HG02678 (cell line): ENCODE measurements around the gene GBE1.

ENCODE experiments used
- ATAC-seq: cut with Tn5 transposase; IDR thresholded peaks from one replicate; pipeline ENCODE4 v1.9.1; 2021; ENCODE audit warnings: mild to moderate bottlenecking, moderate library complexity; ENCODE audit not compliant: unreplicated experiment

Gene GBE1

GRCh38 chr3:81477740-81478139 is 283.7 kb downstream of the GBE1 start:
- ATAC-seq, result no peak

DNA sequence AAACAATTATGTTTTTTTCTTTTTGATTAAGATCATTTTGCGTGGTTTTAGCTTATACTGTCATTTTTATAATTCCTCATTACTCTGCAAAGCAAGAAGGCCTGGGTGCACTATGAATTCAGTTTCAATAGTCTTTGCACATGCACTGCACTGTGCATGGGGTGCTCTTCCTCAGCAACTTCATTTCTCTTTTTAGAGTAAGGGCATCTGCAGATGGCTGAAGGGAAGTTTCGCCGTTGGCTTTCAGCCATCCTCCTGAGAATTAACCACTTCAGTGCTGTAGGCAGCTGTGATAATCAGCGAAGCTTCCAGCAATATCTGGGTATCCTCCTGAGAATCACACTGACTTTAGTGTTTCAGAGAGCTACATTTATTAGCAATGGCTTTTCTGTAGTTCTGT is 284.8 kb downstream of the GBE1 start:
- ATAC-seq, result no peak

DNA sequence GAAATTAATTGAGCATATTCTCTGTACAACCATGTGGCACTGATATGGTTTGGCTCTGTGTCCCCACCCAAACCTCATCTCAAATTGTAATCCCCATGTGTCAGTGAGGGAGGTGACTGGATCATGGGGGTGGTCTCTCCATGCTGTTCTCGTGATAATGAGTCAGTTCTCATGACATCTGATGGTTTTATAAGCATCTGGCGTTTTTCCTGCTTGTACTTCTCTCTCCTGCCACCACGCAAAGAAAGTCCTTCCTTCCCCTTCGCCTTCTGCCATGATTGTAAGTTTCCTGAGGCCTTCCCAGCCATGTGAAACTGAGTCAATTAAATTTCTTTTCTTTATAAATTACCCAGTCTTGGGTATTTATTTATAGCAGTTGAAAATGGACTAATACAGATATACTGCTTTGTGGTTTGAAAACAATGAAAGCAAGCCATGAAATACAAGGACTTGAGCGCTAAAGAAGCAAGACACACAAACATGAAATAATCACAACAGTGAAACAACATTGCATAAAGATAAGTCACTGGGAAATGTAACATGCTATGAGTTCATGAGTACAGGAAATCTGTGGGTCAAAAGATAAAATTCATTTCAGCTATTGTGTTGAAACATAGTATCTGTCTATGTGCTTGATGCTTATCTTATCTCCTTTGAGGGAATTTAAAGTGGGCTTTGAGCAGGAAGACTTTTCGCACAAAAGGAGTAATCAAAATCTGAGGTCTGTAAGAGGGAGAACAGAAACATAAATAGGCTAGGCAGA is 288.7 kb downstream of the GBE1 start:
- no peak for ATAC-seq

- ATAC-seq, result no peak
These were observed 290.7 kb downstream of the GBE1 start for GRCh38 chr3:81470524-81471278.

DNA sequence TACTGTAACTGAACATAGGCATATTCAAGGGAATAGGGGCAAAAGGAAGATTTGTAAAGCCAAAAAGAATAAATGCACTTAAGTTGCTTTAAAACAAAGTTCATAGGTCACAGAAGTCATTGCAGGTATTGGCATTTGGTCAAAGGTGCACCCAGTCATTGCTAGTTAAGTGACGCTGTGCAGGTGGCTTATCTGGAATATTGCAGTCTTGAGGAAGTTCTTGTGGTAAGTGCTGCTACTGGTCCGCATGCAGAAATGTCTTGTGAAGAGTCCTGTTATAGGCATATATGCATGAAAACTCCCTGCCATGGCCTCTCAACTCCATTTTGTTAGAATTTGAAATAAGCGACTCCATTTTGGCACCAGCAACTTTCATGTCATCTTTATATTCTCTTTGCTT is 293.1 kb downstream of the GBE1 start:
- ATAC-seq, result no peak

GRCh38 chr3:81466201-81466560 is 295.3 kb downstream of the GBE1 start:
- ATAC-seq, result no peak

- no peak for ATAC-seq
These were observed 295.8 kb downstream of the GBE1 start for GRCh38 chr3:81465510-81466200.

DNA sequence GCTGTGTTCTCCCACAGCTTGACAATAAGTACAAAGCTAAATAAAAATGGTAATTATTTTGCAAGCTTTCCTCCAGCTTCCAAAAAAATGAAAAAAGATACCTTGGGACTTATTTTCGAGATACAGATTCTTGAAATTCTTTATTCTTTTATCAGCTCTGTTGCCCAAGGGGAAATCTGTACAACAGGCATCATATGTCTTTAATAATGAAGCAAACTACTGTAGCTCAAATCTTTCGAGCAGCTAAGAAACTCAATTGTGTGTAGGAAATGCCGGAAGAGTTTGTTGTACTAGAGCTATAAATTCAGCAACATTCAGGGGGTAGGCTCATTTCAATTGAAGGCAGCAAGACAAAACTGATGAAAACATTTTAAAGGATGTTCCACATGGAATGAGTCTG is 297.7 kb downstream of the GBE1 start:
- no peak for ATAC-seq

- ATAC-seq, result no peak
These were observed 298.5 kb downstream of the GBE1 start for GRCh38 chr3:81462921-81463320.

DNA sequence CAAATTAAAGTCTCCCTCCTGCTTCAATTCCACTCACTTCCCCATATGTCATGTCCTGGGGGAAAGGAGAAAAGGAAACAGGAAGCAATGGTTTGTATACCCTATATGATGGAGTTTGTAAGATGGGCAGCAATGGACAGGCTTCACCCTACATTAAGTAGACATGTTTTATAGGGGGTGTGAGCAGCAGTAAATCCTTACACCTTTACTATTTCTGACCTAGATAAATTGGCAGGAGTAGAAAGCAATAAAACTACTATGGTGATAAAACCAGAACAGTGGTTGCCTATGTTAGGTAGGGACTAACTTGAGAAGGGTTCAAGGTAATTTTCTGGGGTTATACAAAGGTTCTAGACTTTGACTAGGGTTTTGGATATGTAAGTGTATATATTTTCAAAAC is 301.7 kb downstream of the GBE1 start:
- no peak for ATAC-seq

DNA sequence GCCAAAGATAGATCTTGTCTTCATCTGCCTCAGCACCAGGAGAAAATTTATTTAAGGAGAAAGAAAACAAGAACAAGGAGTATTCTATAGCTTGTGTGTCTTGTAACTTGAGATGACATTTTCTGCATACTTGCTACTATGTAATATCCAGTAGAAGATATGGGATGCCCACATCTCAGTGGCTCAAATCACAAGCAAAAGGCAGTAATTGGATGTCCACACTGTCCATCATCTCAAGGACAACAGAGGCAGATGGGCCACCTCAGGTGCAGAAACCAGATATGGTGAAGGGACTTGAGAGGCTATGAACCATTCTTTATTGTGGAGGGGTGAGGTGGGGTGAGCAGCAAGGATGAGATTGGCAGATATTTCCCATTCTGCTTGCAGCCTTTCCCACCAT is 309.0 kb downstream of the GBE1 start:
- ATAC-seq, result no peak

DNA sequence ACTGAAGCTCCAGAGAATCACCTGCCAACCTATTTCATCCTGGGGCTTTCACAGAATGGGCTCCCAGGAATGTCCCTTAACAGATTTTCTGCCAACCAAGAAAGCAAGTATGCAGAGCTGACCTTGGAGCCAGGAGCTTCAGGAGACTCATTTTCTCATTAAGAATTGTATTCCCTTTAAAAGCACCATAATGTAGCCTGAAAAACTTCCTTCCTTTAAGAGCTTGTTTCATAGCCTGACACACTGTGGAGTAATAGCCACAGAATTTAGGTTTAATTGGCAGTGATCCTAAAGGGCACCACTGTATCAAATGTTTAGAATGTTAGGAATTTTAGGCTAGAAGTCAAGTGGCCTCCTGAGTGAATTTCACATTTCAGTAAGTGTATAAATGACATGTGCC is 309.8 kb downstream of the GBE1 start:
- ATAC-seq, result no peak

GRCh38 chr3:81451140-81451539 is 310.3 kb downstream of the GBE1 start:
- ATAC-seq, result no peak

DNA sequence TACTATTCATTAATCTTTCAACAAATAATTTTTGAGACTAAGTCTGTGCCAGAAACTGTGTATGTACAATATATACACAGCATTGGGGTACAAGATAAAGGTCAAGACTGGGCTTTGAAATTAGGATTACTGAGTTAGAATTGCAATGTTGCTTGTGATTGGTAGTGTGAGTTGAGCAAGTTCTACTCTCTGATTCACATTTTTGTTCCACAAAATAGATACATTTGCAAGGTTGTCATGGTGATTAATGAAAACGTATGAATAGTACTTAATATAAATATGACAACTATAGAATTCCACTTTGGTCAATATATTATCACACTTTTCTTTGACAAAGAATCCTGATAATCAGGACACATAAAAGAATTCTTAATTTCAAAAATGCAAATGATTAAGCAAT is 314.6 kb downstream of the GBE1 start:
- no peak for ATAC-seq

- ATAC-seq, result no peak
These were observed 315.7 kb downstream of the GBE1 start for GRCh38 chr3:81445712-81446111.

GRCh38 chr3:81444817-81445460 is 316.5 kb downstream of the GBE1 start:
- ATAC-seq, result no peak

- ATAC-seq, result no peak
These were observed 317.5 kb downstream of the GBE1 start for GRCh38 chr3:81443958-81444357.

GRCh38 chr3:81443457-81443782 is 318.0 kb downstream of the GBE1 start:
- ATAC-seq, result no peak

- ATAC-seq, result no peak
These were observed 318.5 kb downstream of the GBE1 start for GRCh38 chr3:81442758-81443456.

GRCh38 chr3:81440661-81441060 is 320.8 kb downstream of the GBE1 start:
- no peak for ATAC-seq
